Neural crest cell (in vitro differentiated cells): Measurements from ENCODE around the gene ZNF814. TPM values are rescaled to one million over a fixed set of nuclear protein-coding genes. Genes with fewer than 3 reads are reported as not detected.

ENCODE experiments used
- DNase-seq: peaks from one replicate; pipeline ENCODE4 v3.0.0; 2021; ENCODE audit warnings: low read depth, mixed read lengths, low spot score
- H3K27ac Mint-ChIP-seq: one replicate; pipeline ENCODE4 v1.8.0; 2021; ENCODE audit warnings: mild to moderate bottlenecking, mixed read lengths; ENCODE audit not compliant: unreplicated experiment
- H3K27me3 Mint-ChIP-seq: 2 replicates; pipeline ENCODE4 v1.8.0; 2021; ENCODE audit warnings: low read depth, mild to moderate bottlenecking, mixed read lengths
- H3K36me3 Mint-ChIP-seq: 2 replicates; pipeline ENCODE4 v1.8.0; 2021; ENCODE audit warnings: low read depth, mild to moderate bottlenecking, mixed read lengths
- H3K4me1 Mint-ChIP-seq: 2 replicates; pipeline ENCODE4 v1.8.0; 2021; ENCODE audit warnings: mixed read lengths
- H3K4me3 Mint-ChIP-seq: one replicate; pipeline ENCODE4 v1.8.0; 2021; ENCODE audit warnings: mild to moderate bottlenecking, mixed read lengths
- H3K9me3 Mint-ChIP-seq: 2 replicates; pipeline ENCODE4 v1.8.0; 2021; ENCODE audit warnings: mixed read lengths
- CTCF ChIP-seq: fragments of 200-600 bp; sonication (generic); conservative IDR thresholded peaks from 2 replicates; pipeline ENCODE4 v1.5.0; 2021; ENCODE audit warnings: antibody characterized with exemption, mild to moderate bottlenecking
- total RNA-seq: library from RNA; stranded (reverse); gene quantifications from 2 replicates; pipeline ENCODE4 v1.2.1, GENCODE V29; 2021

The ZNF814 gene
- total RNA-seq, 1 donor from 2014 or later = 44.3 TPM

GRCh38 chr19:57807541-57807940 lies 81.3 kb downstream of the ZNF814 start:
- Mint-ChIP-seq H3K9me3 (no peaks in the 10 kb centered on the region), H3K27ac (no peak overlapping the region), H3K4me3 (peak overlapping the region; percentile 71), H3K4me1 (peaks cover 27% of the 10 kb centered on the region), H3K36me3 (peaks cover 11% of the 10 kb centered on the region), H3K27me3 (no peaks in the 10 kb centered on the region)
- TF ChIP-seq CTCF = no peak
- no peak for DNase-seq

- Mint-ChIP-seq H3K27ac (peak overlapping the region; percentile 97), H3K4me1 (peaks cover 40% of the 10 kb centered on the region), H3K27me3 (no peaks in the 10 kb centered on the region), H3K9me3 (no peaks in the 10 kb centered on the region), H3K4me3 (peak overlapping the region; percentile 89), H3K36me3 (peaks cover 6% of the 10 kb centered on the region)
- peak; percentile 45 for DNase-seq
- TF ChIP-seq CTCF = no peak
Measured at GRCh38 chr19:57803594-57804325, 85.1 kb downstream of the ZNF814 start.

GRCh38 chr19:57803265-57803593 lies 85.6 kb downstream of the ZNF814 start:
- TF ChIP-seq CTCF = no peak
- no peaks in the 10 kb centered on the region for H3K27me3 Mint-ChIP-seq
- H3K36me3 Mint-ChIP-seq = peaks cover 6% of the 10 kb centered on the region
- H3K27ac Mint-ChIP-seq = peak overlapping the region; percentile 97
- H3K4me1 Mint-ChIP-seq = peaks cover 40% of the 10 kb centered on the region
- no peaks in the 10 kb centered on the region for H3K9me3 Mint-ChIP-seq
- DNase-seq = no peak
- H3K4me3 Mint-ChIP-seq = peak overlapping the region; percentile 89

GRCh38 chr19:57802269-57802668 lies 86.6 kb downstream of the ZNF814 start:
- TF ChIP-seq CTCF = no peak
- Mint-ChIP-seq H3K27me3 (no peaks in the 10 kb centered on the region), H3K9me3 (no peaks in the 10 kb centered on the region), H3K27ac (peak overlapping the region; percentile 52), H3K36me3 (peaks cover 3% of the 10 kb centered on the region), H3K4me3 (peak overlapping the region; percentile 61), H3K4me1 (peaks cover 40% of the 10 kb centered on the region)
- DNase-seq = no peak

- no peak for DNase-seq
- no peak overlapping the region for H3K27ac Mint-ChIP-seq
- no peaks in the 10 kb centered on the region for H3K9me3 Mint-ChIP-seq
- H3K4me1 Mint-ChIP-seq = peaks cover 40% of the 10 kb centered on the region
- no peak for TF ChIP-seq CTCF
- H3K4me3 Mint-ChIP-seq = peak overlapping the region; percentile 73
- peaks cover 3% of the 10 kb centered on the region for H3K36me3 Mint-ChIP-seq
- no peaks in the 10 kb centered on the region for H3K27me3 Mint-ChIP-seq
Measured at GRCh38 chr19:57800696-57801095, 88.1 kb downstream of the ZNF814 start.

Other genes starting within 250 kb of the ZNF814 start
- not detected in 2 replicates for gene ZSCAN4, start 220.1 kb downstream of the ZNF814 start, total RNA-seq
- gene ZNF551, start 207.1 kb downstream of the ZNF814 start, total RNA-seq = 19.1 and 20.5 TPM in 2 replicates
- gene ZNF154, start 179.8 kb downstream of the ZNF814 start, total RNA-seq = 25.6 and 26.2 TPM in 2 replicates
- 11.9 and 13.5 TPM in 2 replicates for gene ZNF671, start 161.4 kb downstream of the ZNF814 start, total RNA-seq
- 25.6 and 25.9 TPM in 2 replicates for gene ZNF776, start 142.2 kb downstream of the ZNF814 start, total RNA-seq
- gene ZNF586, start 119.4 kb downstream of the ZNF814 start, total RNA-seq = 19.6 and 20.1 TPM in 2 replicates
- gene ZNF552, start 74.1 kb downstream of the ZNF814 start, total RNA-seq = 7.3 and 8.8 TPM in 2 replicates
- gene ZNF587B, start 58.7 kb downstream of the ZNF814 start, total RNA-seq = 21.6 and 22.6 TPM in 2 replicates
- 45.4 and 46.1 TPM in 2 replicates for gene ZNF587, start 39.2 kb downstream of the ZNF814 start, total RNA-seq
- gene ZNF417, start 27.6 kb upstream of the ZNF814 start, total RNA-seq = 22.3 and 23.3 TPM in 2 replicates
- gene ZNF418, start 46.4 kb upstream of the ZNF814 start, total RNA-seq = 21.7 and 30.4 TPM in 2 replicates
- gene ZNF256, start 58.7 kb upstream of the ZNF814 start, total RNA-seq = 11.3 and 12.6 TPM in 2 replicates
- 1.2 and 1.5 TPM in 2 replicates for gene C19orf18, start 85.5 kb upstream of the ZNF814 start, total RNA-seq
- gene ZNF606, start 113.8 kb upstream of the ZNF814 start, total RNA-seq = 38.1 and 41.5 TPM in 2 replicates
- 7.1 and 7.6 TPM in 2 replicates for gene ZSCAN1, start 145.0 kb upstream of the ZNF814 start, total RNA-seq
- gene ZNF135, start 170.2 kb upstream of the ZNF814 start, total RNA-seq = 6.0 and 6.3 TPM in 2 replicates
- 56.6 and 58.8 TPM in 2 replicates for gene ZSCAN18, start 209.2 kb upstream of the ZNF814 start, total RNA-seq